Activated CD4-positive, alpha-beta T cell treated with anti-CD3 and anti-CD28 coated beads, Interleukin-2, amount 50 U/mL, for 24 hours (primary cell): ENCODE measurements around the gene FAM168B.

Experiments used
- DNase-seq, 2 donors: peaks; one replicate each; pipeline ENCODE4 v3.0.0-alpha.2; 2020; ENCODE audit warnings: low read depth in 1 of 2, low spot score in 1 of 2

FAM168B gene

GRCh38 chr2:131040661-131041401 is 52.4 kb downstream of the FAM168B start:
- no peak for DNase-seq

- DNase-seq = no peak
Measured at GRCh38 chr2:131039908-131040660, 53.2 kb downstream of the FAM168B start.

GRCh38 chr2:131039535-131039907 is 53.7 kb downstream of the FAM168B start:
- no peak for DNase-seq

- no peak for DNase-seq
Measured at GRCh38 chr2:131039101-131039440, 54.2 kb downstream of the FAM168B start.

GRCh38 chr2:131038258-131039100 is 54.8 kb downstream of the FAM168B start:
- no peak for DNase-seq

GRCh38 chr2:131037398-131038257 is 55.6 kb downstream of the FAM168B start:
- DNase-seq = no peak

GRCh38 chr2:131036696-131037397 is 56.4 kb downstream of the FAM168B start:
- no peak for DNase-seq

- no peak for DNase-seq
Measured at GRCh38 chr2:131036269-131036668, 57.0 kb downstream of the FAM168B start.

- DNase-seq = no peak
Measured at GRCh38 chr2:131035826-131036231, 57.4 kb downstream of the FAM168B start.

GRCh38 chr2:131035112-131035825 is 58.0 kb downstream of the FAM168B start:
- DNase-seq = no peak

- DNase-seq = no peak
Measured at GRCh38 chr2:131034122-131035051, 58.9 kb downstream of the FAM168B start.

GRCh38 chr2:131033786-131034121 is 59.5 kb downstream of the FAM168B start:
- no peak for DNase-seq

- DNase-seq = no peak
Measured at GRCh38 chr2:131032393-131032836, 60.8 kb downstream of the FAM168B start.

GRCh38 chr2:131031875-131032274 is 61.4 kb downstream of the FAM168B start:
- DNase-seq = no peak

GRCh38 chr2:131031431-131031841 is 61.8 kb downstream of the FAM168B start:
- DNase-seq = no peak

GRCh38 chr2:131030478-131030971 is 62.7 kb downstream of the FAM168B start:
- no peak for DNase-seq

- no peak for DNase-seq
Measured at GRCh38 chr2:131029812-131030211, 63.4 kb downstream of the FAM168B start.
